HEK293 (cell line): ENCODE measurements around the gene IFT172.

Experiments used
- CTCF ChIA-PET: fragments of 350-600 bp; formaldehyde crosslinking; extraction: SDS; loops from one replicate; lab custom pipeline; 2021; ENCODE audit warnings: antibody characterized with exemption; lab: Yijun Ruan, JAX
- POLR2A ChIA-PET: fragments of 300-600 bp; formaldehyde crosslinking; extraction: SDS; loops from one replicate; lab custom pipeline; 2020; ENCODE audit warnings: antibody characterized with exemption, inconsistent platforms; lab: Yijun Ruan, JAX
- H3K27ac ChIP-seq: fragments of 200-500 bp; sonication (Bioruptor generic); 2 replicates; pipeline ENCODE4 v1.5.1; 2014; ENCODE audit warnings: low read depth, low read length, control low read depth, inconsistent platforms; ENCODE audit errors: extremely low read depth
- H3K36me3 ChIP-seq, 2 experiments: fragments of 200-500 bp in 1 of 2; sonication (Bioruptor generic) in 1 of 2; 1 replicate in 1 of 2; 2 replicates in 1 of 2; pipeline ENCODE4 v1.5.1; 2014 to 2017; ENCODE audit warnings: inconsistent platforms in 2 of 2, low read length in 2 of 2; ENCODE audit not compliant: control insufficient read depth in 2 of 2, insufficient read depth in 1 of 2
- H3K4me1 ChIP-seq: fragments of 200-500 bp; sonication (Bioruptor generic); 2 replicates; pipeline ENCODE4 v1.5.1; 2014; ENCODE audit warnings: mild to moderate bottlenecking, low read length, inconsistent platforms; ENCODE audit not compliant: control insufficient read depth, insufficient read depth
- H3K4me3 ChIP-seq: 2 replicates; pipeline ENCODE4 v1.5.1; 2011; ENCODE audit warnings: low read depth, mild to moderate bottlenecking, control low read depth, low read length, moderate library complexity
- H3K9me3 ChIP-seq: fragments of 200-500 bp; sonication (Bioruptor generic); 2 replicates; pipeline ENCODE4 v1.5.1; 2014; ENCODE audit warnings: low read depth, low read length, inconsistent platforms; ENCODE audit not compliant: control insufficient read depth, insufficient read depth
- EGR2 ChIP-seq: fragments of 450-650 bp; formaldehyde crosslinking; IDR thresholded peaks from 2 replicates; pipeline ENCODE4 v1.5.1; 2016; ENCODE audit warnings: low read depth, missing biosample characterization, missing genetic modification characterization
- GLIS2 ChIP-seq: fragments of 450-650 bp; formaldehyde crosslinking; IDR thresholded peaks from 2 replicates; pipeline ENCODE4 v1.5.1; 2016; ENCODE audit warnings: missing biosample characterization, missing genetic modification characterization
- IKZF3 ChIP-seq: fragments of 450-650 bp; IDR thresholded peaks from 2 replicates; pipeline ENCODE4 v1.5.0; 2018; ENCODE audit warnings: missing biosample characterization, mild to moderate bottlenecking, missing genetic modification characterization, moderate library complexity
- PRDM10 ChIP-seq: fragments of 450-650 bp; formaldehyde crosslinking; IDR thresholded peaks from 2 replicates; pipeline ENCODE4 v1.5.1; 2016; ENCODE audit warnings: missing biosample characterization, missing genetic modification characterization
- SP3 ChIP-seq: fragments of 450-650 bp; formaldehyde crosslinking; IDR thresholded peaks from 2 replicates; pipeline ENCODE4 v1.5.1; 2016; ENCODE audit warnings: missing biosample characterization, missing genetic modification characterization
- WT1 ChIP-seq: fragments of 450-650 bp; formaldehyde crosslinking; IDR thresholded peaks from 2 replicates; pipeline ENCODE4 v1.5.1; 2016; ENCODE audit warnings: missing biosample characterization, missing genetic modification characterization
- ZBTB17 ChIP-seq: fragments of 450-650 bp; formaldehyde crosslinking; IDR thresholded peaks from 2 replicates; pipeline ENCODE4 v1.5.1; 2016; ENCODE audit warnings: missing biosample characterization, missing genetic modification characterization
- ZBTB20 ChIP-seq: fragments of 450-650 bp; formaldehyde crosslinking; IDR thresholded peaks from 2 replicates; pipeline ENCODE4 v1.5.1; 2016; ENCODE audit warnings: missing biosample characterization, missing genetic modification characterization
- ZBTB26 ChIP-seq: fragments of 450-650 bp; formaldehyde crosslinking; optimal IDR thresholded peaks from 2 replicates; pipeline ENCODE3; 2016; ENCODE audit warnings: missing biosample characterization, mild to moderate bottlenecking, missing genetic modification characterization
- ZBTB48 ChIP-seq: fragments of 450-650 bp; formaldehyde crosslinking; IDR thresholded peaks from 2 replicates; pipeline ENCODE4 v1.5.1; 2016; ENCODE audit warnings: missing biosample characterization, missing genetic modification characterization
- ZFHX2 ChIP-seq: fragments of 450-650 bp; formaldehyde crosslinking; conservative IDR thresholded peaks from 2 replicates; pipeline ENCODE4 v1.5.1; 2016; ENCODE audit warnings: missing biosample characterization, missing genetic modification characterization
- ZIC2 ChIP-seq: fragments of 450-650 bp; formaldehyde crosslinking; IDR thresholded peaks from 2 replicates; pipeline ENCODE4 v1.5.1; 2016; ENCODE audit warnings: missing biosample characterization, missing genetic modification characterization
- ZNF146 ChIP-seq: fragments of 450-650 bp; formaldehyde crosslinking; IDR thresholded peaks from 2 replicates; pipeline ENCODE4 v1.5.1; 2016; ENCODE audit warnings: missing biosample characterization, missing genetic modification characterization
- ZNF335 ChIP-seq: fragments of 450-650 bp; formaldehyde crosslinking; conservative IDR thresholded peaks from 2 replicates; pipeline ENCODE4 v1.5.1; 2016; ENCODE audit warnings: missing biosample characterization, missing genetic modification characterization
- ZNF341 ChIP-seq: fragments of 450-650 bp; formaldehyde crosslinking; IDR thresholded peaks from 2 replicates; pipeline ENCODE4; 2016; ENCODE audit warnings: low read depth, missing biosample characterization, missing genetic modification characterization
- ZNF366 ChIP-seq: fragments of 450-650 bp; formaldehyde crosslinking; conservative IDR thresholded peaks from 2 replicates; pipeline ENCODE4 v1.5.1; 2016; ENCODE audit warnings: missing biosample characterization, missing genetic modification characterization
- ZNF391 ChIP-seq: fragments of 450-650 bp; formaldehyde crosslinking; IDR thresholded peaks from 2 replicates; pipeline ENCODE4 v1.5.1; 2016; ENCODE audit warnings: low read depth, missing biosample characterization, missing genetic modification characterization, borderline replicate concordance
- ZNF398 ChIP-seq: fragments of 450-650 bp; formaldehyde crosslinking; IDR thresholded peaks from 2 replicates; pipeline ENCODE4 v1.5.1; 2017; ENCODE audit warnings: missing biosample characterization, missing genetic modification characterization
- ZNF530 ChIP-seq: fragments of 450-650 bp; formaldehyde crosslinking; IDR thresholded peaks from 2 replicates; pipeline ENCODE4 v1.5.1; 2016; ENCODE audit warnings: low read depth, missing biosample characterization, missing genetic modification characterization
- ZNF555 ChIP-seq: fragments of 450-650 bp; formaldehyde crosslinking; conservative IDR thresholded peaks from 2 replicates; pipeline ENCODE4 v1.5.1; 2017; ENCODE audit warnings: missing biosample characterization, mild to moderate bottlenecking, missing genetic modification characterization, inconsistent platforms
- ZNF658 ChIP-seq: fragments of 450-650 bp; formaldehyde crosslinking; IDR thresholded peaks from 2 replicates; pipeline ENCODE4; 2016; ENCODE audit warnings: missing biosample characterization, missing genetic modification characterization
- ZSCAN5A ChIP-seq: fragments of 450-650 bp; formaldehyde crosslinking; IDR thresholded peaks from 2 replicates; pipeline ENCODE4 v1.5.1; 2016; ENCODE audit warnings: missing biosample characterization, missing genetic modification characterization
- TF ChIP-seq, protein P1 (sequence below): fragments of 450-650 bp; formaldehyde crosslinking; IDR thresholded peaks from 2 replicates; pipeline ENCODE4 v1.5.1; 2016; ENCODE audit warnings: missing biosample characterization, missing genetic modification characterization

IFT172 gene

DNA sequence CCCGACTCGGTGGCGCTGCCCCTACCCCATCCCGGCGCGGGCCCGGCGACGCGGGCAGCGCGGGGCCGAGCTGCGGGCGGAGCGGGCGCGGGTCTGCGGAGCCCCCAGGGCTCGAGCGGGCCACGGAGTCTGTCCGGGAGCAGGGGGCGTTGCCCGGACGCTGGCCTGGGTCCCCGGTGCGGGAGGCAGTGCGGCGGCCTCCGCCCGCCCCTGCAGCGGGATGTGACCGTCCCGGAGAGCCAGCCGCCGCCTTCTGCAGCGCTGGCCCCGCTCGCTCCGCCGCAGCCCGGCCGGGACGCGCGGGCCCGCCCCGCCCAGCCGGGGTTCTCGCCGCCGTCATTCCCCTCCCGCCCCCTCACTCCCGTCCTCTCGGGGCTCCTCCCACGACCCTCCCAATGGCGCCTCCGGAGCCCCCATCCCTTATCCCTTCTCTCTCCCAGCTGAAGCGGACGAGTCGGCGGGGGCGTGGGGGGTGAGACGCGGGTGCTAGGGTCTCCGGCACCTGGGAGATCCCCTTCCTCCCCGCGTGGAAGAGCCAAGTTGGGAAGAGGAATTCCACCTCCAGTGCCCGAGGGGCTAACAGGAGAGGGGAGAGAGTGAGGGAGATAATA is 5.5 kb upstream of the IFT172 start, which contains the start of gene FNDC4:
FNDC4 (minus strand) TSS at position 257 of the 611 bp plus-strand sequence. CDS start 521 bp downstream, outside the sequence.
- CTCF ChIA-PET, result interaction anchor here (0.6 to 0.8 kb wide), 2 partner anchors 41 to 126 kb away, joined by 3 to 8 read pairs; no protein-coding TSS in a partner anchor
- POLR2A ChIA-PET, result no interaction called here

More for the DNA sequence above, 5.5 kb upstream of the IFT172 start, which contains the start of gene FNDC4:
- Histone ChIP-seq H3K36me3 (peaks cover 0 to 3% of the 10 kb centered on the region in 2 experiments; a peak in 1 of 3 replicates), H3K4me1 (peaks cover 1% of the 10 kb centered on the region; the same call in 1 of the 2 replicates), H3K4me3 (peak within 1 kb of the TSS; percentile 65), H3K9me3 (no peaks in the 10 kb centered on the region), H3K27ac (peak within 1 kb of the TSS; percentile 56; the same call in 1 of the 2 replicates)
- TF ChIP-seq ZFHX2 (tag by site-specific recombination) (peak; percentile 77), ZNF530 (tag by site-specific recombination) (no peak), ZBTB17 (peak; percentile 32), EGR2 (tag by site-specific recombination) (peak; percentile 37; the same call in 1 of the 2 replicates), WT1 (tag by site-specific recombination) (peak; percentile 28; the same call in 1 of the 2 replicates), IKZF3 (tag by site-specific recombination) (peak; percentile 73; the same call in 1 of the 2 replicates), ZIC2 (tag by site-specific recombination) (no peak), ZBTB48 (tag by site-specific recombination) (peak; percentile 52), PRDM10 (0 out of 2 replicates have a peak, but pooled peaks have one; percentile 19), ZSCAN5A (tag by site-specific recombination) (no peak), ZNF555 (tag by site-specific recombination) (no peak), GLIS2 (tag by site-specific recombination) (peak; percentile 9; the same call in 1 of the 2 replicates), ZNF146 (tag by site-specific recombination) (no peak), ZNF398 (tag by site-specific recombination) (peak; percentile 89), ZBTB26 (tag by site-specific recombination) (peak; percentile 30), ZNF341 (peak; percentile 73), ZBTB20 (0 out of 2 replicates have a peak, but pooled peaks have one; percentile 16), SP3 (tag by site-specific recombination) (peak; percentile 58), ZNF391 (no peak), ZNF335 (tag by site-specific recombination) (0 out of 2 replicates have a peak, but pooled peaks have one; percentile 27), ZNF658 (tag by site-specific recombination) (no peak), ZNF366 (tag by site-specific recombination) (0 out of 2 replicates have a peak, but pooled peaks have one; percentile 38)
- TF ChIP-seq, protein P1, sequence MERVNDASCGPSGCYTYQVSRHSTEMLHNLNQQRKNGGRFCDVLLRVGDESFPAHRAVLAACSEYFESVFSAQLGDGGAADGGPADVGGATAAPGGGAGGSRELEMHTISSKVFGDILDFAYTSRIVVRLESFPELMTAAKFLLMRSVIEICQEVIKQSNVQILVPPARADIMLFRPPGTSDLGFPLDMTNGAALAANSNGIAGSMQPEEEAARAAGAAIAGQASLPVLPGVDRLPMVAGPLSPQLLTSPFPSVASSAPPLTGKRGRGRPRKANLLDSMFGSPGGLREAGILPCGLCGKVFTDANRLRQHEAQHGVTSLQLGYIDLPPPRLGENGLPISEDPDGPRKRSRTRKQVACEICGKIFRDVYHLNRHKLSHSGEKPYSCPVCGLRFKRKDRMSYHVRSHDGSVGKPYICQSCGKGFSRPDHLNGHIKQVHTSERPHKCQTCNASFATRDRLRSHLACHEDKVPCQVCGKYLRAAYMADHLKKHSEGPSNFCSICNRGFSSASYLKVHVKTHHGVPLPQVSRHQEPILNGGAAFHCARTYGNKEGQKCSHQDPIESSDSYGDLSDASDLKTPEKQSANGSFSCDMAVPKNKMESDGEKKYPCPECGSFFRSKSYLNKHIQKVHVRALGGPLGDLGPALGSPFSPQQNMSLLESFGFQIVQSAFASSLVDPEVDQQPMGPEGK (tag by site-specific recombination), result peak; percentile 50
